Effector CD4-positive, alpha-beta T cell (primary cell): ENCODE data around the gene PHLDA2.
A peak's percentile ranks its signal among the peaks of the same experiment; 100 is the strongest.
"Not testable (repeated sequence)": the region's sequence is repeated elsewhere in the genome, so short reads cannot be mapped to it uniquely, and the experiment has no call there.

Experiments
- DNase-seq: peaks from one replicate; pipeline ENCODE4 v3.0.0-alpha.2; 2020

PHLDA2 gene

DNA sequence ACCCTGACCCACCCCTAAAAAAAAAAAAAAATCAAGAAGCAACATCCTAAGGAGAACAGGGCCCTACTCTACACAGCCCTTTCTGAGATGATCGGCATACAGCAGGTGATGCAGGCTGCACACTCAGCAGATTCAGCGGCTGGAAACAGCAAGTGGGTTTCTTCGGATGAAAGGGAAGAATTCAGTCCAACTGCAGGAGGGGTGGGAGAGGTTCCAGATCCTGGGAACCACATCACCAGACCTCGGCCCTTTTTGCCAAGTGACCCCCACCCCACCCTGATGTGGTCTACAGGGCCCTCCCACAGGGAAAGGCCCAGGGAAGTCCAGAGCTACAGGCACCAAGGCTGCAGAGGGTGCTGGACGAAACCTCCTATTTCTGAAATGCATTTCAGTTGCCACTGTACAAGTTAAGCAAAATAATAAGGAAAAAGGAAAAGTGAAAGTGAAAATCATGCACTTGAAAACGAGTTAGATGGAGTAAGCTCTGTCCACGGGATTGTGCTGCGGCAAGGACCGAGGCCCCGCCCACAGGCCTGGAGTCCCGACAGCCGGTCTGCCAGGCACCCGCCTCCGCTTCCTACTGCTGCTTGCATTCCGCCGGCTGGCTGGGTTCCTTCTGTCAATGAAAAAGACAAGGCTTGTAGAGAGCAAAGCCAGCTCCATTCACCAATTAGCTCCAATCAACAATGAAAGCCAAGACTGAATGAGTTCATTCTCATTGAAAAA lies 16.0 kb upstream of the PHLDA2 start:
- DNase-seq, result peak; percentile 26

GRCh38 chr11:2944530-2944929 lies 15.3 kb upstream of the PHLDA2 start:
- no peak for DNase-seq

DNA sequence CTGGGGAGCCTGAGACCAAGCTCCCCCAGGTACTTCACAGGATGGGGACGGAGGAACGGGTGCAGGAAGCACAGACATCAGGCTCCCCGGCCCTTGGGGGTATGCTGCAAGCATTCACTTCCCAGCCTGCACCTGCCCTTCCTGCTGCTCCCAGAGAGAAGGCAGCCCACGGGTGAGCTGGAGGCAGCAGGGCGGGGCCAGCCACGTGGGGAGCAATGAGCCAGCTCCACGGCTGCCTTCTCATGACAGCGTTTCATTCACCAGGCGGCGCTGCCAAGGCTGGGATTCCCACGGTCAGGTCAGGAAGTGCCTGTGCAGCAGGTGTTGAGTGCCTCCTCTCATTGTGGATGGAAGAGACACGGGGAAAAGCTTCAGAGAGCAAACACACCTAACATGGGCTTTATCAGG lies 14.5 kb upstream of the PHLDA2 start:
- DNase-seq, result no peak

GRCh38 chr11:2942872-2943710 lies 13.9 kb upstream of the PHLDA2 start:
- DNase-seq, result no peak

- no peak for DNase-seq
Measured at GRCh38 chr11:2942447-2942846, 13.2 kb upstream of the PHLDA2 start.

- no peak for DNase-seq
Measured at GRCh38 chr11:2940921-2941821, 12.0 kb upstream of the PHLDA2 start.

DNA sequence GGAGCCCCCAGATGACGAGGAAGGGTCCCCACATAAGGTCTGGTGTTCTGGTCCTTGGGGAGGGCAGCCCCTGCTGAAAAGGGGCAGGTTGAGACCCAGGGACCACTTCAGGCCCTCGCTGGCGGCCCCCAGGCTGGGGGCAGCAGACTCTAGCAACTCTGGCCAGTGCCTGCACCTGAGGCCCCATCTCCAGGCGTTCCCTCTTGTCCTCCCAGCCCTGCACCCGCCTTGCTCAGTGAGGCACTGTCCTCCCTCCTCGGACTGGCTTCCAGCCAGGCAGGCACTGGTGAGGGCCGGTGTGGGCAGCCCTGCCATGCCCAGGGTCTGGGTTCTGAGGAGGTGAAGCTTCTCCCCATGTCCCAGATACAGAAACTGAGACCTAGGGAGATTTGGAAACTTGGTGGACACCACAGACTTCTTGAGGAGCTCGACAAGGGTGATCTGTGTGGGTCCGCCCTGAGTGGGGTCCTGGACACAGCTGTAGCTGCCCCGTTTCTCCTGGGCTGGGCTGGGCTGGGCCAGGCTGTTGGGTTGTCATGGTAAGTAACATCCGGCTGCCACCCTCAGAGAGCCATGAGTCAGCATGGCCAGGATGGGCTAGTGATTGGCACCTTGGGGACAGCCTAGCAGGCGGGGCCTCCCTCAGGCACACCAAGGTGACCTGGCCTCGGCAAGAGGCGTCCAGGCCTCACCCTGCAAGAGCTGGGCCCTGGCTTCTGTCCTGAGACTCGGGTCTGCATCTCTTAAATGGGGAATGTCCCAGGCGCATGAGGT lies 11.1 kb upstream of the PHLDA2 start:
- no peak for DNase-seq

GRCh38 chr11:2938458-2939418 lies 9.5 kb upstream of the PHLDA2 start:
- not testable (repeated sequence) for DNase-seq

DNA sequence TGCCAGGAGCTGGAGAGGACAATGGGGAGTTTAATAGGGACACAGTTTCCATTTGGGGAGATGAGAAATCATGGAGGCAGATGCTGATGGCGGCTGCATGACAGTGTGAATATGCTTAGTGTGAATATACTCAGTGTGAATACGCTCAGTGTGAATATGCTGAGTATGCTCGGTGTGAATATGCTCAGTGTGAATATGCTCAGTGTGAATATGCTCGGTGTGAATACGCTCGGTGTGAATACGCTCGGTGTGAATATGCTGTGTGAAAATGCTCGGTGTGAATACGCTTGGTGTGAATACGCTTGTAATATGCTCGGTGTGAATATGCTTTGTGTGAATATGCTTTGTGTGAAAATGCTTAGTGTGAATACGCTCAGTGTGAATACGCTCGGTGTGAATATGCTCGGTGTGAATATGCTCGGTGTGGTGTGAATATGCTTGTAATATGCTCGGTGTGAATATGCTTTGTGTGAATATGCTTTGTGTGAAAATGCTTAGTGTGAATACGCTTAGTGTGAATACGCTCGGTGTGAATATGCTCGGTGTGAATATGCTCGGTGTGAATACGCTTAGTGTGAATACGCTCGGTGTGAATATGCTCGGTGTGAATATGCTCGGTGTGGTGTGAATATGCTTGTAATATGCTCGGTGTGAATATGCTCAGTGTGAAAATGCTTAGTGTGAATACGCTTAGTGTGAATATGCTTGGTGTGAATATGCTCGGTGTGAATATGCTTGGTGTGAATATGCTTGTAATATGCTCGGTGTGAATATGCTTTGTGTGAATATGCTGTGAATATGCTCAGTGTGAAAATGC lies 8.6 kb upstream of the PHLDA2 start:
- DNase-seq, result not testable (repeated sequence)

DNA sequence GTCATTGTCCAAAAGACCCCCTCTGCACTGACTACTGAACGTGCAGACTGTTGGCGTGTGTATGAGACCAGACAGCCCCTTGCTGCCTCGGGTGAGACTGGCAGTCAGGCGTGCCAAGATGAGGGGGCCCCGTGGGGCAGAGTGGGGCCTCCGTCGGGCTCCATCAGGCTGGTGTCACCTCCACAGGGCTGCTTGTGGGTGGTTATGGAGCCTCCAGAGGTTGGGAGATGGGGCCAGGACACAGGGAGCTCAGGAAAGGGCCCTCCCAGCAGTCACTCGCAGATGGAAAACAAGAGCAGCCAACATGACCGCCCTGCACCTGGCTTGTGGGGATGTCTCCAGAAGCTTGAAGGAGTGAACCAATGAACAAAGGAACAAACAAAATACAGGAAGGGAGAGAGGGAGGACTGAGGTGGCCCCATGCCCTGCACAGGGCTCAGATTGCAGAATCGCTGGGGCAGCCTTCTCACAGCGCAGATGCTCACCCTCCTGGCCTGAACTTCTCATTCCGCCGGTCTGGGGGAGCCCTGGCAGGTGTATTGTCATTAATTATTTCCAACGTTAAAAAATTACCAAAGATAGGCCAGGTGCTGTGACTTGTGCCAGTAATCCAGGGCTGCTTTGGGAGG lies 5.5 kb upstream of the PHLDA2 start:
- no peak for DNase-seq

- no peak for DNase-seq
Measured at GRCh38 chr11:2934021-2934550, 4.9 kb upstream of the PHLDA2 start.

DNA sequence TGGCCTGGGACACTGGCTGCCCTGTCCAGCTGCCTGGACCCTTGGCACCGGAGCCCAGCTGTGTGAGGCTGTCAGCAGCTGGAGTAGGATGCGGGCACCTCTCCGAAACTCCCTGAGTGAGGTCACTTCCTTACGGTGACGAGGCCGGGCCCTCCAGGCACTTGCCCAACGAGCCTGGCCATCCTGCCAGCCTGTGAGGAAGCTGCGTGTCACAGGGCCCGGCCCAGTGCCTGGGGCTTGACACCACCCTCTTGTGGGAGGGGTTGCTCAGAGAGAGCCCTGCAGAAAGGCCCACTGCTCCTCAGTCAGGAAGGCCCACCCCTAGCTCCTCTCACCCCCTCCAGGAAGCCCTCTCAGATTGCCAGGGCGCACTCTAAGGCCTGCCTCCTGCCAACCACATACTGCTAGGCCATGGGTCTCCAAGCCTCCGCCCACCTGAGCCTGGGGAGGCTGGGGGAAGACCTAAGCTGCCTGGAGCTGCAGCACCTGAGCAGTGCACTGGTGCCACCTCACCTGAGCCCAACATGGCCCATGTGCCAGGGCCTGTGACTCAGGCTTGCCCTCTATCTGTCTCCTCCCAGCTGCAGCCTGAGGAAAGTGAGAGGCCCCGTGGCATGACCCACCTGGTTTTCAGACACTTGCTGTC lies 4.3 kb upstream of the PHLDA2 start:
- DNase-seq, result peak; percentile 24

- no peak for DNase-seq
Measured at GRCh38 chr11:2932850-2933251, 3.6 kb upstream of the PHLDA2 start.

GRCh38 chr11:2931771-2932738 lies 2.8 kb upstream of the PHLDA2 start:
- no peak for DNase-seq

- no peak for DNase-seq
Measured at GRCh38 chr11:2931420-2931746, 2.2 kb upstream of the PHLDA2 start.

DNA sequence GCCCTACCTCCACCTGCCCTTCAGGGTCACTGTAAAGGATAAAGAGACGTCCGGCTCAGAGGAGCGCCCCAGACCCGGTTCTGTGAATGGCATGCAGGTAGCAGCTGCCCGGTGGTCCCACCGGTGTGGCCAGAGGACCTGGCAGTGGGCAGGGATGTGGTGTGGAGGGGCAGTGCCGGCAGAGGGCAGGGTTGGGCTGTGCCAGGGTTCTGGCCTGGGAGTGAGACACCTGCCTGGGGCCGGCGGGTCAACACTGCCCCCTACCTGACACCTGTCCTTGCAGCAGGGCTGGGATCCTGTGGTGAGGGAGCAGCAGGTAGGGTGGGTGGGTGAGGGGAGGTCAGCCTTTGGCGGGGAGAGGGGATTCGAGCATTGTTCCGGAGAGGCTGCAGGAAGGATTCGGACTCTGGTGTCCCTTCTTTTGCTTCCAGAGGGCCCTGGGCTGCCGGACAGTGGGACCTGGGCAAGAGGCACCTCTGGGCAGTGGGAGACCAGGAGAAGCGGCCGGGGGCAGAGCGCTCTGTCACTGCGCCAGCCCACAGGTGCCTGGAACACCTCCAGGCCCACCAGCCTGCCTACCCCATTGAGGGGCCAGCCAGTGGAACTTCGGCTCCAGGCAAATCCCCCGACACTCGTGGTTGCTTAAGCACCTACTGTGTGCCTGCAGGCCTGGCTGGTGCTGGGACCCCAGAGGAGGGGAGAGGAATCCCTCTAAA lies 1.6 kb upstream of the PHLDA2 start:
- DNase-seq, result no peak
